Gastroesophageal sphincter (tissue), 3 donors: Measurements from ENCODE around the gene PTPRO.

Experiments used
- EP300 ChIP-seq: sonication (generic); formaldehyde crosslinking; IDR thresholded peaks from one replicate; pipeline ENCODE4 v1.6.1; 2017; ENCODE audit warnings: antibody characterized with exemption, mild to moderate bottlenecking
- POLR2A ChIP-seq, 2 donors: fragments of 450-650 bp; IDR thresholded peaks; one replicate each; pipeline ENCODE4 v1.6.1; 2017; ENCODE audit warnings: antibody characterized with exemption in 2 of 2, mild to moderate bottlenecking in 2 of 2, moderate library complexity in 1 of 2
- POLR2AphosphoS5 ChIP-seq: sonication (generic); formaldehyde crosslinking; IDR thresholded peaks from one replicate; pipeline ENCODE4 v1.6.1; 2017; ENCODE audit warnings: antibody characterized with exemption
- TF ChIP-seq, protein P1 (sequence below), 4 experiments: fragments of 200-600 bp in 2 of 4; fragments of 450-650 bp in 2 of 4; sonication (generic) in 1 of 4; IDR thresholded peaks; one replicate each; pipeline ENCODE4 v1.5.1; 2017 to 2019; ENCODE audit warnings: antibody characterized with exemption in 4 of 4, mild to moderate bottlenecking in 2 of 4, moderate library complexity in 2 of 4

DNA sequence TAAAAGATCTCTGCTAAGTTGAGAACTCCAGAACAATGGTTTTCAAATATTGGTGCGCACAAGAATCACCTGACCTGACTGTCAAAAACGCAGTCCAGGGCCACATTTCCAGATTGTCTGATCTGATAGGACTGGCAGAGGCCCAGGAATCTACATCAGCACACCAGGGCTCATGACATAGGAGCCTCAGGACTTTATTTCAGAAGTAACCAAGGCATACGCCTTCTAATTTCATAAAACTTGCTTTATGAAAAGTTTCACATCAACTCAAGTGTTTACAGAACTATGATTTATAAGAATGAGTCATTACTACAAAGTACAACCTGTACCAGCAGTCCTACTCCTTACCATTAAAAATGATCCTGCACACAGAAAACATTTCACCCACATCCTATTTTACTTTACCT lies 47.7 kb upstream of the PTPRO start:
- TF ChIP-seq, protein P1, sequence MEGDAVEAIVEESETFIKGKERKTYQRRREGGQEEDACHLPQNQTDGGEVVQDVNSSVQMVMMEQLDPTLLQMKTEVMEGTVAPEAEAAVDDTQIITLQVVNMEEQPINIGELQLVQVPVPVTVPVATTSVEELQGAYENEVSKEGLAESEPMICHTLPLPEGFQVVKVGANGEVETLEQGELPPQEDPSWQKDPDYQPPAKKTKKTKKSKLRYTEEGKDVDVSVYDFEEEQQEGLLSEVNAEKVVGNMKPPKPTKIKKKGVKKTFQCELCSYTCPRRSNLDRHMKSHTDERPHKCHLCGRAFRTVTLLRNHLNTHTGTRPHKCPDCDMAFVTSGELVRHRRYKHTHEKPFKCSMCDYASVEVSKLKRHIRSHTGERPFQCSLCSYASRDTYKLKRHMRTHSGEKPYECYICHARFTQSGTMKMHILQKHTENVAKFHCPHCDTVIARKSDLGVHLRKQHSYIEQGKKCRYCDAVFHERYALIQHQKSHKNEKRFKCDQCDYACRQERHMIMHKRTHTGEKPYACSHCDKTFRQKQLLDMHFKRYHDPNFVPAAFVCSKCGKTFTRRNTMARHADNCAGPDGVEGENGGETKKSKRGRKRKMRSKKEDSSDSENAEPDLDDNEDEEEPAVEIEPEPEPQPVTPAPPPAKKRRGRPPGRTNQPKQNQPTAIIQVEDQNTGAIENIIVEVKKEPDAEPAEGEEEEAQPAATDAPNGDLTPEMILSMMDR (IDR thresholded peaks at IDR 0.05) = no peak
- TF ChIP-seq EP300 (peak; percentile 43), POLR2A (IDR thresholded peaks at IDR 0.05) (no peak), POLR2AphosphoS5 (peak; percentile 94)
